Keratinocyte (primary cell): Measurements from ENCODE around the gene TPCN1.

Experiments used
- EZH2 ChIP-seq: IDR thresholded peaks from one replicate; pipeline ENCODE4 v1.6.1; 2012; ENCODE audit warnings: inconsistent platforms, mild to moderate bottlenecking, low read length, moderate library complexity
- TF ChIP-seq, protein P1 (sequence below), 3 experiments: IDR thresholded peaks in 1 of 3; conservative IDR thresholded peaks in 1 of 3; optimal IDR thresholded peaks in 1 of 3; 2 replicates in 2 of 3; 3 replicates in 1 of 3; pipeline versions ENCODE3 to v1.5.1; 2011; ENCODE audit warnings: low read length in 3 of 3, mild to moderate bottlenecking in 3 of 3, moderate library complexity in 2 of 3, control low read depth in 1 of 3, inconsistent platforms in 1 of 3; ENCODE audit not compliant: insufficient read depth in 2 of 3; ENCODE audit errors: extremely low read depth in 1 of 3

DNA sequence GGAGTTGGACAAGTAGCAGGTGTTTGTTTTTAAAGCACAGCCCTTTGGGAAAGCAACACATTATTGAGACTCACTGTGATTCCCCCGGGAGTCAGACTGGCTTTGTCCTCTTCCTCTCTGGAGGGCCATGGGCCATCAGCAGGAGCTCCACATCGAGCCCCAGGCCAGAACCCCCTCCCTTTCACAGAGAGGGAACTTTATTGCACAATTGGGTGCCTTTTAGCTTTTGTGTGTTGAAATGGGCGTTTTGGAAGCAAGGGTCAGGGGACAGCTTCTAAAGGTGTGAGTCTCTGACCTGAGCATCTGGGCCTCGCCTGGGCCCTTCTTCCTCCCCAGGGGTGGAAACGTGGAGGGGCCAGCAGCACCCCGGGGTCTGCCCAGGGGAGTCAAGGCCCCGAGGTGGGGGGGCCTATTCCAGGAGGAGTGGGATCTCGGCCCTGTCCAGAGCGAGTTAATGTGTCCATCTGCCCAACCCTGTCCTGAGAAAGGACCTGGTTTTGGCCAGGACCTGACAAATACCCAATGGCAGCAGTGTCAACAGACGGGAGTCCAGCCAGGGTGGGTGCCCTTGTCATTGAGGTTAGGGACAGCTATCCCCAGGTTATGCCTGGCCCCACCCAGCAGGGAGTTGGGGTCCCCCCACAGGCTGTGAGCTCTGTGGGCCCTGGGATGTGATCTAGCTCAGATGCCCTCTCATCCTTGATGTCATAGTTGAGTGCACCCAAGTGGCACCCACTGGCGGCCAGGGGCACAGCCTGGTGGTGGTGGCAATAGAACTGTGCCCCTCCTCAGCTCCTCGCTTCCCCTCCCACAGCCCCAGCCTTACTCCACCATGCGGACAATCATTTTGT, 76.6 kb downstream of the TPCN1 start:
- TF ChIP-seq, protein P1, sequence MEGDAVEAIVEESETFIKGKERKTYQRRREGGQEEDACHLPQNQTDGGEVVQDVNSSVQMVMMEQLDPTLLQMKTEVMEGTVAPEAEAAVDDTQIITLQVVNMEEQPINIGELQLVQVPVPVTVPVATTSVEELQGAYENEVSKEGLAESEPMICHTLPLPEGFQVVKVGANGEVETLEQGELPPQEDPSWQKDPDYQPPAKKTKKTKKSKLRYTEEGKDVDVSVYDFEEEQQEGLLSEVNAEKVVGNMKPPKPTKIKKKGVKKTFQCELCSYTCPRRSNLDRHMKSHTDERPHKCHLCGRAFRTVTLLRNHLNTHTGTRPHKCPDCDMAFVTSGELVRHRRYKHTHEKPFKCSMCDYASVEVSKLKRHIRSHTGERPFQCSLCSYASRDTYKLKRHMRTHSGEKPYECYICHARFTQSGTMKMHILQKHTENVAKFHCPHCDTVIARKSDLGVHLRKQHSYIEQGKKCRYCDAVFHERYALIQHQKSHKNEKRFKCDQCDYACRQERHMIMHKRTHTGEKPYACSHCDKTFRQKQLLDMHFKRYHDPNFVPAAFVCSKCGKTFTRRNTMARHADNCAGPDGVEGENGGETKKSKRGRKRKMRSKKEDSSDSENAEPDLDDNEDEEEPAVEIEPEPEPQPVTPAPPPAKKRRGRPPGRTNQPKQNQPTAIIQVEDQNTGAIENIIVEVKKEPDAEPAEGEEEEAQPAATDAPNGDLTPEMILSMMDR (optimal IDR thresholded peaks at IDR 0.05 in 1 of 3, IDR thresholded peaks at IDR 0.05 in 1 of 3, conservative IDR thresholded peaks at IDR 0.05 in 1 of 3; ENCODE audit: extremely low read depth in 1 of 3, insufficient read depth in 2 of 3, low read length in 3 of 3), result no peak
- TF ChIP-seq EZH2, result no peak
